IMR-90 (cell line): ENCODE measurements around the gene SPACDR.

Experiments used
- BHLHE40 ChIP-seq: fragments of 150-350 bp; IDR thresholded peaks from 2 replicates; pipeline ENCODE4 v1.6.1; 2016; ENCODE audit warnings: mild to moderate bottlenecking, low read depth, low read length
- CEBPB ChIP-seq: IDR thresholded peaks from 2 replicates; pipeline ENCODE4 v1.6.1; 2012; ENCODE audit warnings: low read depth, low read length, improper control_type of control experiment
- CHD1 ChIP-seq: IDR thresholded peaks from 2 replicates; pipeline ENCODE4 v1.6.1; 2012; ENCODE audit warnings: low read depth, low read length, improper control_type of control experiment
- CTCF ChIP-seq: conservative IDR thresholded peaks from 2 replicates; pipeline ENCODE4 v1.5.1; 2012; ENCODE audit warnings: mild to moderate bottlenecking, low read depth, low read length, improper control_type of control experiment
- FOS ChIP-seq: fragments of 150-350 bp; IDR thresholded peaks from 2 replicates; pipeline ENCODE4 v1.6.1; 2016; ENCODE audit warnings: low read depth, low read length
- MAFK ChIP-seq: IDR thresholded peaks from 2 replicates; pipeline ENCODE4 v1.6.1; 2012; ENCODE audit warnings: low read depth, low read length, improper control_type of control experiment
- MXI1 ChIP-seq: IDR thresholded peaks from 2 replicates; pipeline ENCODE4 v1.6.1; 2012; ENCODE audit warnings: low read depth, mild to moderate bottlenecking, low read length, moderate library complexity, borderline replicate concordance
- NFE2L2 ChIP-seq: fragments of 150-350 bp; IDR thresholded peaks from 2 replicates; pipeline ENCODE4 v1.6.1; 2016; ENCODE audit warnings: low read depth, mild to moderate bottlenecking, low read length
- POLR2A ChIP-seq: IDR thresholded peaks from 2 replicates; pipeline ENCODE4 v1.6.1; 2012; ENCODE audit warnings: mild to moderate bottlenecking, low read depth, low read length
- RAD21 ChIP-seq: IDR thresholded peaks from 2 replicates; pipeline ENCODE4 v1.6.1; 2012; ENCODE audit warnings: low read length, improper control_type of control experiment
- RFX5 ChIP-seq: IDR thresholded peaks from 2 replicates; pipeline ENCODE4 v1.8.0; 2012; ENCODE audit warnings: low read depth, mild to moderate bottlenecking, low read length, moderate library complexity
- SMC3 ChIP-seq: fragments of 150-350 bp; IDR thresholded peaks from 2 replicates; pipeline ENCODE4 v1.6.1; 2016; ENCODE audit warnings: low read depth, mild to moderate bottlenecking, antibody characterized with exemption, low read length, moderate library complexity
- USF2 ChIP-seq: fragments of 150-350 bp; IDR thresholded peaks from 2 replicates; pipeline ENCODE4 v1.6.1; 2017; ENCODE audit warnings: mild to moderate bottlenecking, antibody characterized with exemption, low read length, low read depth

- TF ChIP-seq CTCF: no peak
- no peak for TF ChIP-seq CEBPB
- no peak for TF ChIP-seq MXI1
- TF ChIP-seq POLR2A: no peak
- TF ChIP-seq BHLHE40: no peak
- TF ChIP-seq RAD21: no peak
- TF ChIP-seq NFE2L2: no peak
- TF ChIP-seq MAFK: no peak
- no peak for TF ChIP-seq SMC3
- TF ChIP-seq USF2: no peak
- TF ChIP-seq FOS: no peak
- TF ChIP-seq CHD1: no peak
- TF ChIP-seq RFX5: no peak
These were observed 8.9 kb upstream of the SPACDR start for GRCh38 chr7:100472854-100473499.
